ENCODE results near the gene BLM. TPM values are rescaled to one million over a fixed set of nuclear protein-coding genes. Genes with fewer than 3 reads are reported as not detected.
"Not testable (repeated sequence)": the region's sequence is repeated elsewhere in the genome, so short reads cannot be mapped to it uniquely, and the experiment has no call there.

BLM gene
- polyA plus RNA-seq, 1 of the 3 experiments (the other 2 are of a cell fraction) = 2.7 TPM

DNA sequence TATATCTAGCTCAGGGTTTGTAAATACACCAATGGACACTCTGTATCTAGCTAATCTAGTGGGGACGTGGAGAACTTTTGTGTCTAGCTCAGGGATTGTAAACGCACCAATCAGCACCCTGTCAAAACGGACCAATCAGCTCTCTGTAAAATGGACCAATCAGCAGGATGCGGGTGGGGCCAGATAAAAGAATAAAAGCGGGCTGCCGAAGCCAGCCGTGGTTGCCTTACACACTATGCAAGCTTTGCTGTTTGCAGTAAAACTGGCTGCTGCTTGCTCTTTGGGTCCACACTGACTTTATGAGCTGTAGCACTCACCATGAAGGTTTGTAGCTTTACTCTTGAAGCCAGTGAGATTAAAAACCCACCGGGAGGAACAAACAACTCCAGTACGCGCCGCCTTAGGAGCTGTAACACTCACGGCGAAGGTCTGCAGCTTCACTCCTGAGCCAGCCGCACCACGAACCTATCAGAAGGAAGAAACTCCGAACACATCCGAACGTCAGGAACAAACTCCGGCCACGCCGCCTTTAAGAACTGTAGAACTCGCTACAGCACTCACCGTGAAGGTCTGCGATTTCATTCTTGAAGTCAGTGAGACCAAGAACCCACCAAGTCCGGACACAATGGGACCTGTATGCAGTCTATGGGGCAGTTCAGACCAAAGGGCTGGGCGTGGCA is 109.2 kb downstream of the BLM start:
- WGBS (ENCODE audit: low lambda C conversion rate) = 89% methylated on average over 25 of the region's 26 CpGs
- H3K4me3 ChIP-seq (ENCODE audit: low read depth in 2 of 2, low read length in 1 of 2); H3K27ac ChIP-seq (ENCODE audit: low read depth in 2 of 2, low read length in 1 of 2); H3K36me3 ChIP-seq (replicated peaks in 1 of 2; ENCODE audit: control insufficient read depth in 1 of 2, insufficient read depth in 2 of 2, low read length in 1 of 2); POLR2A ChIA-PET; H3K9ac ChIP-seq; H3K9me3 ChIP-seq; CTCF ChIA-PET; H3F3A ChIP-seq (replicated peaks; ENCODE audit: insufficient read depth); H2AFZ ChIP-seq (ENCODE audit: low read depth); H4K20me1 ChIP-seq (ENCODE audit: insufficient read depth); H3K9me2 ChIP-seq; H3K27me3 ChIP-seq (ENCODE audit: insufficient read depth); H3K4me2 ChIP-seq; H3K4me1 ChIP-seq (ENCODE audit: control insufficient read depth in 1 of 2, insufficient read depth in 2 of 2, low read depth in 1 of 2, low read length in 1 of 2); H3K79me2 ChIP-seq (ENCODE audit: insufficient read depth); DNase-seq: not testable (repeated sequence)

- TF ChIP-seq TAF1 (IDR thresholded peaks at IDR 0.05; ENCODE audit: borderline replicate concordance, low read depth, low read length) (no peak), YY1 (IDR thresholded peaks at IDR 0.05; ENCODE audit: low read depth) (no peak), REST (IDR thresholded peaks at IDR 0.05; ENCODE audit: low read depth, low read length) (no peak), GATA2 (CRISPR knock-in tag; IDR thresholded peaks at IDR 0.05) (no peak), JUND (IDR thresholded peaks at IDR 0.05) (no peak), FOSL2 (IDR thresholded peaks at IDR 0.05; ENCODE audit: borderline replicate concordance, low read depth) (no peak), CHD2 (IDR thresholded peaks at IDR 0.05; ENCODE audit: low read length, partially characterized antibody) (no peak), TCF12 (IDR thresholded peaks at IDR 0.05) (no peak), CTCF (IDR thresholded peaks at IDR 0.05) (no peak)
- TF ChIP-seq, protein P1, sequence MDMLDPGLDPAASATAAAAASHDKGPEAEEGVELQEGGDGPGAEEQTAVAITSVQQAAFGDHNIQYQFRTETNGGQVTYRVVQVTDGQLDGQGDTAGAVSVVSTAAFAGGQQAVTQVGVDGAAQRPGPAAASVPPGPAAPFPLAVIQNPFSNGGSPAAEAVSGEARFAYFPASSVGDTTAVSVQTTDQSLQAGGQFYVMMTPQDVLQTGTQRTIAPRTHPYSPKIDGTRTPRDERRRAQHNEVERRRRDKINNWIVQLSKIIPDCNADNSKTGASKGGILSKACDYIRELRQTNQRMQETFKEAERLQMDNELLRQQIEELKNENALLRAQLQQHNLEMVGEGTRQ (IDR thresholded peaks at IDR 0.05; ENCODE audit: borderline replicate concordance, low read depth, low read length) = no peak
- TF ChIP-seq, protein P2, sequence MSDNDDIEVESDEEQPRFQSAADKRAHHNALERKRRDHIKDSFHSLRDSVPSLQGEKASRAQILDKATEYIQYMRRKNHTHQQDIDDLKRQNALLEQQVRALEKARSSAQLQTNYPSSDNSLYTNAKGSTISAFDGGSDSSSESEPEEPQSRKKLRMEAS (IDR thresholded peaks at IDR 0.05; ENCODE audit: low read depth) = no peak
- no peak overlapping the region for H3K9ac ChIP-seq
- 88% methylated on average over 20 of the region's 20 CpGs for WGBS (ENCODE audit: low lambda C conversion rate)
- no peaks in the 10 kb centered on the region for H3K79me2 ChIP-seq (ENCODE audit: insufficient read depth)
- CTCF ChIA-PET = no interaction called here
- POLR2A ChIA-PET = no interaction called here
- H3K4me2 ChIP-seq = no peak overlapping the region
- no peaks in the 10 kb centered on the region for H4K20me1 ChIP-seq (ENCODE audit: insufficient read depth)
- H3K27ac ChIP-seq (ENCODE audit: low read depth in 2 of 2, low read length in 1 of 2) = no peak overlapping the region
- no peaks in the 10 kb centered on the region for H3K4me1 ChIP-seq (ENCODE audit: control insufficient read depth in 1 of 2, insufficient read depth in 2 of 2, low read depth in 1 of 2, low read length in 1 of 2)
- H3K9me2 ChIP-seq = no peaks in the 10 kb centered on the region
- no peak overlapping the region for H2AFZ ChIP-seq (ENCODE audit: low read depth)
- no peaks in the 10 kb centered on the region for H3K36me3 ChIP-seq (replicated peaks in 1 of 2; ENCODE audit: control insufficient read depth in 1 of 2, insufficient read depth in 2 of 2, low read length in 1 of 2)
- H3F3A ChIP-seq (replicated peaks; ENCODE audit: insufficient read depth) = no peaks in the 10 kb centered on the region
- H3K4me3 ChIP-seq (ENCODE audit: low read depth in 2 of 2, low read length in 1 of 2) = no peak overlapping the region
- H3K9me3 ChIP-seq = no peaks in the 10 kb centered on the region
- no peaks in the 10 kb centered on the region for H3K27me3 ChIP-seq (ENCODE audit: insufficient read depth)
- no peak for DNase-seq
Measured at GRCh38 chr15:90826886-90827435, 109.8 kb downstream of the BLM start.

Data from SK-N-SH (cell line).